ENCODE data around the gene CDKN3.
"Not testable (repeated sequence)": the region's sequence is repeated elsewhere in the genome, so short reads cannot be mapped to it uniquely, and the experiment has no call there.

The CDKN3 gene

DNA sequence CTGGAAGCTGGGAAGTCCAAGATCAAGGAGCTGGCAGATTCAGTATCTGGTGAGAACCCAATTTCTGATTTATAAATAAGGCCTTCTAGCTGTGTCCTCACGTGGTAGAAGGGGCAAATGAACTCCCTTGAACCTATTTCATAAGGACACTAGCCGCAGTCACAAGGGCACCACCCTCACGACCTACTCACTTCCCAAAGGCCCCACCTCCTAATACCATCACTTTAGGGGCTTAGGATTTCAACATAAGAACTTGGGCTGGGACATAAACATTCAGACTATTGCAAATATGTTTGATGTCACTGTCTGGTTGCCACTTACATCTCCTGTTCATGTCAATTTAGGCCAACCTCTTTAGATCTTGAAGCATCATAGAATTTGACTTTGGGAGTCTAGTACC is 55.2 kb downstream of the CDKN3 start:
- no peak overlapping the region for H3K27ac ChIP-seq (ENCODE audit: insufficient read depth, low read depth, low read length, poor library complexity, severe bottlenecking)
- WGBS, 2 experiments, result 85 to 92% methylated on average over 3 of the region's 3 CpGs
- no peaks in the 10 kb centered on the region for H3K4me1 ChIP-seq (ENCODE audit: control insufficient read depth, insufficient read depth, low read length)
- H3K4me3 ChIP-seq (ENCODE audit: insufficient read depth, low read depth, low read length), result no peak overlapping the region
- H3K9me3 ChIP-seq (ENCODE audit: control insufficient read depth, low read length), result no peaks in the 10 kb centered on the region
- H3K27me3 ChIP-seq (ENCODE audit: control insufficient read depth, insufficient read depth, low read length, poor library complexity, severe bottlenecking), result no peaks in the 10 kb centered on the region
- H3K36me3 ChIP-seq (ENCODE audit: control insufficient read depth, insufficient read depth, low read length), result no peaks in the 10 kb centered on the region

DNA sequence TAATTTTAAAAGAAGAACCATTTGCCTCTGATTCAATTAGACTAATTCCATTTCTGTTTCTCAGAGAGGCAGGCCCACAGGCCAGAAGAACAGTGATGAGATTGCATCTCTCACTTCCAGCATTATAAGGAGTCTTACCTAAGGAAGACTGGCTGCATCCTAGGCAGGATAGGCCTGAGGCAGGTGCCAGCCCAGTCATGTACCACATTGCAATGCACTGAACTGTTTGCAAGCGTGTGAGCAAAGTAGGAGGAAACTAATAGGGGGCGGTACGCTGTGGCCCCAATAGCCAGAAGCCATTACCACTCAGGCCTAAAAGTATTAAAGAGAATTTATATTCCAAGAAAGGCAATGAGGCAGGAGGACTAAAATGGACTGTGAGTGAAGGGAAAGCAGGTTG is 56.4 kb downstream of the CDKN3 start:
- H3K27ac ChIP-seq (ENCODE audit: insufficient read depth, low read depth, low read length, poor library complexity, severe bottlenecking), result no peak overlapping the region
- no peaks in the 10 kb centered on the region for H3K4me1 ChIP-seq (ENCODE audit: control insufficient read depth, insufficient read depth, low read length)
- H3K4me3 ChIP-seq (ENCODE audit: insufficient read depth, low read depth, low read length), result no peak overlapping the region
- H3K9me3 ChIP-seq (ENCODE audit: control insufficient read depth, low read length), result no peaks in the 10 kb centered on the region
- no peaks in the 10 kb centered on the region for H3K27me3 ChIP-seq (ENCODE audit: control insufficient read depth, insufficient read depth, low read length, poor library complexity, severe bottlenecking)
- no peaks in the 10 kb centered on the region for H3K36me3 ChIP-seq (ENCODE audit: control insufficient read depth, insufficient read depth, low read length)
- 90 to 100% methylated on average over 3 of the region's 3 CpGs for WGBS, 2 experiments

DNA sequence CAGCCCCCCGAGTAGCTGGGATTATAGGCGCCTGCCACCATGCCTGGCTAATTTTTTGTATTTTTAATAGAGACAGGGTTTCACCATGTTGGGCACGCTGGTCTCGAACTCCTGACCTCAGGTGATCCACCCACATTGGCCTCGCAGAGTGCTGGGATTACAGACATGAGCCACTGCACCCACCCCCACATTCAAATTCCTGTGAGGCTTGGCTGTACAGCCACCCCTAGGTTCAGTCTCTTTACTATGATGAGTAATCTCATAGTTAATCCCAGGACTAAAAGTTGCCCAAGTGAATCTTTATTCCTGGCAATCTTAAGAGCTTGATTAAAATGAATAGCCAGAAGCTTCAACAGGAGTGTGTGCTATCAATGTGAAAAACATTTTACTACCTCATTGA is 57.2 kb downstream of the CDKN3 start:
- H3K27me3 ChIP-seq (ENCODE audit: control insufficient read depth, insufficient read depth, low read length, poor library complexity, severe bottlenecking); H3K4me1 ChIP-seq (ENCODE audit: control insufficient read depth, insufficient read depth, low read length); H3K27ac ChIP-seq (ENCODE audit: insufficient read depth, low read depth, low read length, poor library complexity, severe bottlenecking); H3K36me3 ChIP-seq (ENCODE audit: control insufficient read depth, insufficient read depth, low read length); H3K4me3 ChIP-seq (ENCODE audit: insufficient read depth, low read depth, low read length); H3K9me3 ChIP-seq (ENCODE audit: control insufficient read depth, low read length): not testable (repeated sequence)
- 89 to 95% methylated on average over 5 of the region's 5 CpGs for WGBS, 2 experiments

DNA sequence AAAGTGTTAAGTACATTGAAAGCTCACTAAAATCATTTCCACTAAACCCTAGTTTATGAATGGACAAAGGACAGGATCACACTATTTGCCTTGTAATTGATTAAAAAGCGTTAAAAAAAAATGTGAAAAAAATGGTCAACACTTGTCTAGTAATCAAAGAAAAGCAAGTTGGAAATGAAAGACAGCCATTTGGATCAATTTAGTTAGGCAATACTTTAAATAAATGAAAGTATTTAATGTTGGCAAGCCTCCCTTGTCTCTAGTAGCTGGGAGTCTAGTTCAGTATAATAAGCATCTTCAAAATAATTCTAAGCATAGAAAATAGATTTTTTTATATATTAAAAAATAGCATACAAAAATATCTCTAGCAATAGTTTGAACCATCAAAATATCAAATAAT is 58.6 kb downstream of the CDKN3 start:
- 93 to 95% methylated on average over 1 of the region's 1 CpG for WGBS, 2 experiments
- no peaks in the 10 kb centered on the region for H3K9me3 ChIP-seq (ENCODE audit: control insufficient read depth, low read length)
- no peak overlapping the region for H3K27ac ChIP-seq (ENCODE audit: insufficient read depth, low read depth, low read length, poor library complexity, severe bottlenecking)
- H3K4me3 ChIP-seq (ENCODE audit: insufficient read depth, low read depth, low read length), result no peak overlapping the region
- no peaks in the 10 kb centered on the region for H3K27me3 ChIP-seq (ENCODE audit: control insufficient read depth, insufficient read depth, low read length, poor library complexity, severe bottlenecking)
- no peaks in the 10 kb centered on the region for H3K4me1 ChIP-seq (ENCODE audit: control insufficient read depth, insufficient read depth, low read length)
- no peaks in the 10 kb centered on the region for H3K36me3 ChIP-seq (ENCODE audit: control insufficient read depth, insufficient read depth, low read length)

DNA sequence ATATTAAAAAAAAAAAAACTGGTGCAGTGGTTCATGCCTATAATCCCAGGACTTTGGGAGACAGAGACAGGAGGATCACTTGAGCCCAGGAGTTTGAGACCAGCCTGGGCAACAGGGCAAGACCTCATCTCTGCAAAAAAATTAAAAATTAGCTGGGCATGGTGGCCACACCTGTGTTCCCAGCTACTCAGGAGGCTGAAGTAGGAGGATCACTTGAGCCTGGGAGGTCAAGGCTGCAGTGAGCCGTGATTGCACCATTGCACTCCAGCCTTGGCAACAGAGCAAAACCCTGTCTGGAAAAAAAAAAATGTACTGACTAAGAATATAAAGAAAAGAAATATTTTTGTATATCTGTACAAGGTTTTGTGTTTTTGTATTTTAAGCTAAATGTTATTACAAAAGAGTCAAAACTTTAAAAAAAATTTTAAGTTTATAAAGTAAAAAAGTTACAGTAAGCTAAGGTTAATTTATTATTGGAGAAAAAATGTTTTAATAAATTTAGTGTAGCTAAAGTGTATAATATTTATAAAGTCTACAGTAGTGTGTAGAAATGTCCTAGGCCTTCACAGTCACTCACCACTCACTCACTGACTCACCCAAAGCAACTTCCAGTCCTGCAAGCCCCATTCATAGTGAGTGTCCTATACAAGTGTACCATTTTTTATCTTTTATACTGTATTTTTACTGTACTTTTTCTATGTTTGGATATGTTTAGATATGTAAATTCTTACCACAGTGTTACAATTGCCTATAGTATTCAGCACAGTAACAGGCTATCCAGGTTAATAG is 60.2 kb downstream of the CDKN3 start:
- H3K9me3 ChIP-seq (ENCODE audit: control insufficient read depth, low read length); H3K27me3 ChIP-seq (ENCODE audit: control insufficient read depth, insufficient read depth, low read length, poor library complexity, severe bottlenecking); H3K4me1 ChIP-seq (ENCODE audit: control insufficient read depth, insufficient read depth, low read length); H3K4me3 ChIP-seq (ENCODE audit: insufficient read depth, low read depth, low read length); H3K36me3 ChIP-seq (ENCODE audit: control insufficient read depth, insufficient read depth, low read length); H3K27ac ChIP-seq (ENCODE audit: insufficient read depth, low read depth, low read length, poor library complexity, severe bottlenecking): not testable (repeated sequence)
- 82 to 100% methylated on average over 1 of the region's 1 CpG for WGBS, 2 experiments

DNA sequence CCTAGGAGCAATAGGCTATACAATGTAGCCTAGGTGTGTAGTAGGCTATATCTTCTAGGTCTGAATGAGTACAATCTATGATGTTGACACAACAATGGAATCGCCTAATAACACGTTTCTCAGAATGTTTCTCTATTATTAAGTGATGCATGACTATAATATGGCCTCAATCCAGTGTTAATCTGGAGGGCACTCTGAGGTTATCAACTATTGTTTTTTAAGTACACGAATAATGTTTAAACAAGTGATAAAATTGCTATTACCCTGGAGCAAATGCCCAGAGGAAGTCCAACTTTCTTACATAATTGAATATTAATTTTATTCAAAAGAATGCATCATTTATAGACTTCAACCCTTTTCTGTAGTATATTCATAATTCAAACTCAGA is 60.8 kb downstream of the CDKN3 start:
- H3K27me3 ChIP-seq (ENCODE audit: control insufficient read depth, insufficient read depth, low read length, poor library complexity, severe bottlenecking), result no peaks in the 10 kb centered on the region
- H3K27ac ChIP-seq (ENCODE audit: insufficient read depth, low read depth, low read length, poor library complexity, severe bottlenecking), result no peak overlapping the region
- WGBS, 2 experiments, result 97 to 98% methylated on average over 2 to 3 of the region's 3 CpGs
- H3K4me3 ChIP-seq (ENCODE audit: insufficient read depth, low read depth, low read length), result no peak overlapping the region
- H3K4me1 ChIP-seq (ENCODE audit: control insufficient read depth, insufficient read depth, low read length), result no peaks in the 10 kb centered on the region
- no peaks in the 10 kb centered on the region for H3K36me3 ChIP-seq (ENCODE audit: control insufficient read depth, insufficient read depth, low read length)
- H3K9me3 ChIP-seq (ENCODE audit: control insufficient read depth, low read length), result no peaks in the 10 kb centered on the region

DNA sequence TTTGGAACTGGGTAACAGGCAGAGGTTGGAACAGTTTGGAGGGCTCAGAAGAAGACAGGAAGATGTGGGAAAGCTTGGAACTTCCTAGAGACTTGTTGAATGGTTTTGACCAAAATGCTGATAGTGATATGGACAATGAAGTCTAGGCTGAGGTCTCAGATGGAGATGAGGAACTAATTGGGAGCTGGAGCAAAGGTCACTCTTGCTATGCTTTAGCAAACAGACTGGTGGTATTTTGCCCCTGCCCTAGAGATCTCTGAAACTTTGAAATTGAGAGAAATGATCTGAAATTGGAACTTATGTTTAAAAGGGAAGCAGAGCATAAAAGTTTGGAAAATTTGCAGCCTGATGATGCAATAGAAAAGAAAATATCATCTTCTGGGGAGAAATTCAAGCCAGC is 61.7 kb downstream of the CDKN3 start:
- H3K4me1 ChIP-seq (ENCODE audit: control insufficient read depth, insufficient read depth, low read length); H3K4me3 ChIP-seq (ENCODE audit: insufficient read depth, low read depth, low read length); H3K36me3 ChIP-seq (ENCODE audit: control insufficient read depth, insufficient read depth, low read length); H3K27ac ChIP-seq (ENCODE audit: insufficient read depth, low read depth, low read length, poor library complexity, severe bottlenecking); H3K27me3 ChIP-seq (ENCODE audit: control insufficient read depth, insufficient read depth, low read length, poor library complexity, severe bottlenecking); H3K9me3 ChIP-seq (ENCODE audit: control insufficient read depth, low read length): not testable (repeated sequence)

DNA sequence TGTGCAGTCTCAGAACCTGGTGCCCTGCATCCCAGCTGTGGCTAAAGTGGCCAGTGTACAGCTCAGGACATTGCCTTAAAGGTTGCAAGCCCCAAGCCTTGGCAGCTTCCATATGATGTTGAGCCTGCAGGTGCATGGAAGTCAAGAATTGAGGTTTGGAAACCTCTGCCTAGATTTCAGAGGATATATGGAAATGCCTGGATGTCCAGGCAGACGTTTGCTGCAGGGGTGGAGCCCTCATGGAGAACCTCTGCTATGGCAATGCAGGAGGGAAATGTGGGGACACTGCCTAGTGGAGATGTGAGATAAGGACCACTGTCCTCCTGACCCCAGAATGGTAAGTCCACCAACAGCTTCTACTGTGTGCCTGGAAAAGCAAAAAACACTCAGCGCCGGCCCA is 62.3 kb downstream of the CDKN3 start:
- WGBS, 2 experiments, result 90 to 93% methylated on average over 3 of the region's 3 CpGs
- Histone ChIP-seq H3K9me3 (ENCODE audit: control insufficient read depth, low read length) (no peaks in the 10 kb centered on the region), H3K4me1 (ENCODE audit: control insufficient read depth, insufficient read depth, low read length) (no peaks in the 10 kb centered on the region), H3K27me3 (ENCODE audit: control insufficient read depth, insufficient read depth, low read length, poor library complexity, severe bottlenecking) (no peaks in the 10 kb centered on the region), H3K36me3 (ENCODE audit: control insufficient read depth, insufficient read depth, low read length) (no peaks in the 10 kb centered on the region), H3K27ac (ENCODE audit: insufficient read depth, low read depth, low read length, poor library complexity, severe bottlenecking) (no peak overlapping the region), H3K4me3 (ENCODE audit: insufficient read depth, low read depth, low read length) (no peak overlapping the region)

DNA sequence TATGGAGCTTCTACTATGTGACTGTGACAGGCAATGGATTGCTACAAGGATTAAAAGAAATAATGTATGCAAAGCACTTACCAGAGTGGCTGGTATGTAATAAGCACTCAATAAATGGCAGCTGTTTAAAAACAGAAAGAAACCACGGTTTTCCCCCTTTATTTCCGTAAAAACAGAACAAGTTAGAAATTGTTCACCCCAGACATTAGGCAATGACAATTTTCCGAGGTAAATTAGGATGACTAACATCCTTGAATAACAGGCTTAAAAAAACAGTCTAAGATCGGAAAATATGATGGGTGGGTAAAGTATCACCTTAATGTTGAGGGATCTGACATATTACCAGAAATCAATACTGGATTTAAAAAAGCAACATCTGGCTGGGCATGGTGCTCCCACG is 65.2 kb downstream of the CDKN3 start:
- 90% methylated on average over 5 of the region's 5 CpGs for WGBS, 2 experiments
- no peaks in the 10 kb centered on the region for H3K36me3 ChIP-seq (ENCODE audit: control insufficient read depth, insufficient read depth, low read length)
- H3K4me1 ChIP-seq (ENCODE audit: control insufficient read depth, insufficient read depth, low read length), result no peaks in the 10 kb centered on the region
- H3K27me3 ChIP-seq (ENCODE audit: control insufficient read depth, insufficient read depth, low read length, poor library complexity, severe bottlenecking), result no peaks in the 10 kb centered on the region
- H3K4me3 ChIP-seq (ENCODE audit: insufficient read depth, low read depth, low read length), result no peak overlapping the region
- no peak overlapping the region for H3K27ac ChIP-seq (ENCODE audit: insufficient read depth, low read depth, low read length, poor library complexity, severe bottlenecking)
- no peaks in the 10 kb centered on the region for H3K9me3 ChIP-seq (ENCODE audit: control insufficient read depth, low read length)

DNA sequence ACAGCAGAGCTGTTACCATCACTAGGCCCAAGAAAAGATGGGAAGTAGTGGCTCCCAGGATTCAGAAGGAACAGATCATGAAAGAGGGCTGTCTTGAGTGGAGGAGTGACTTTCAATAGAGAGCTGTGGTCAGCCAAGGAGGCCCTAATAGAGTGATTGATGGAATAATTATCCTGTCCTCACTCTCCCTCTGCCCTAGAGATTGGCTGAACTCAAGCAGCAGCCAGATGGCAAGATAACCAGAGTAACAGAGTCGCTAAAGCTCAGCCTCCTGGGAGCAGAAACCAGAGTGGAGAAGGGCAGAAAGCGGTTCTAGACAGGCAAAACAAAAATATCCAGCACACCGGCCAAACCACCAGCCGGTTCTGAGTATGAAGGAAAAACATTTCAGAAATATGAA is 68.8 kb downstream of the CDKN3 start:
- Histone ChIP-seq H3K27ac (ENCODE audit: insufficient read depth, low read depth, low read length, poor library complexity, severe bottlenecking) (no peak overlapping the region), H3K4me3 (ENCODE audit: insufficient read depth, low read depth, low read length) (no peak overlapping the region), H3K4me1 (ENCODE audit: control insufficient read depth, insufficient read depth, low read length) (no peaks in the 10 kb centered on the region), H3K9me3 (ENCODE audit: control insufficient read depth, low read length) (no peaks in the 10 kb centered on the region), H3K27me3 (ENCODE audit: control insufficient read depth, insufficient read depth, low read length, poor library complexity, severe bottlenecking) (no peaks in the 10 kb centered on the region), H3K36me3 (ENCODE audit: control insufficient read depth, insufficient read depth, low read length) (no peaks in the 10 kb centered on the region)
- WGBS, 2 experiments, result 80 to 91% methylated on average over 4 of the region's 4 CpGs

DNA sequence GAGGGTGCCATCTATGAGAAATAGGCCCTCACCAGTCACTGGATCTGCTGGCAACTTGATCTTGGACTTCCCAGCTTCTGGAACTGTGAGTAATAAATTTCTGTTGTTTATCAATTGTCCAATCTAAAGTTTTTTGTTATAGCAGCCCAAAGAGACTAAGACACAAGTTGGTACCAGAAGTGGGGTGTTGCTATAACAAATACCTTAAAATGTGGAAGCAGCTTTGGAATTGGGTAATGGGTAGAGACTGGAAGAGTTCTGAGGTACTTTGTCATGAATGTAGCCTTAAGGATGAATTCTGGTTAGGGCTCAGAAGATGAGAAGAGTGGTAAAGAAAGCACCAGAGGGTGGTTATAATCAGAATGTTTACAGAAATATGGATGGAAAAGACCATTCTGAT is 70.5 kb downstream of the CDKN3 start:
- H3K27ac ChIP-seq (ENCODE audit: insufficient read depth, low read depth, low read length, poor library complexity, severe bottlenecking), result no peak overlapping the region
- no peaks in the 10 kb centered on the region for H3K4me1 ChIP-seq (ENCODE audit: control insufficient read depth, insufficient read depth, low read length)
- H3K27me3 ChIP-seq (ENCODE audit: control insufficient read depth, insufficient read depth, low read length, poor library complexity, severe bottlenecking), result no peaks in the 10 kb centered on the region
- no peak overlapping the region for H3K4me3 ChIP-seq (ENCODE audit: insufficient read depth, low read depth, low read length)
- no peaks in the 10 kb centered on the region for H3K9me3 ChIP-seq (ENCODE audit: control insufficient read depth, low read length)
- H3K36me3 ChIP-seq (ENCODE audit: control insufficient read depth, insufficient read depth, low read length), result no peaks in the 10 kb centered on the region

Data from ectodermal cell (in vitro differentiated cells).